Measurements from ENCODE around the gene TMEM9B. TPM values are rescaled to one million over a fixed set of nuclear protein-coding genes. Genes with fewer than 3 reads are reported as not detected.

Gene TMEM9B
- total RNA-seq, 4 donors from 2014 or later: 31.9 to 44.4 (median 42.1) TPM

DNA sequence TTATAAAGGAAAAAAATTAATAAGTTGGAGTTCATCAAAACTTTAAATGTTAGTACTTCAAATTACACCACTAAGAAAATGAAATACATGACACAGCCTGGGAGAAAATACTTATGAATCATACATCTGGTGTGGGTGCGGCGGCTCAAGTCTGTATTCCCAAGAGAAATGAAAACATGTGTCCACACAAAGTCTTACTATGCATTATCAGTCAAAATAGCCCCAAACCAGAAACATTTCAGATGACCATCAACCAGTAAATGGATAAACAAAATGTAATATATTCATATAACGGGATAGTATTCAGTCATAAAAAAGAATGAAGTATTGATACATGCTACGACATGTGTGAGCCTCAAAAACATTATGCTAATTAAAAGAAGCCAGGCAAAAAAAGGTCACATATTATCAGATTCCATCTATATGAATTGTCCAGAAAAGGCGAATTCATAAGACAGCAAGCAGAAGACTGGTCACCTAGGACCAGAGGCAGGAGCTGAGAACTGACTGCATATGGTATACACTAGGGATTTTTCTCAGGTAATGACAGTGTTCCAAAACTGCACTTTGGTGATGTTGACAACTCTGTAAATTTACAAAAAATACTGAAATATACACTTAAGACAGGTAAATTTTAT is 58.6 kb downstream of the TMEM9B start:
- no peak for DNase-seq (ENCODE audit: low spot score)
- TF ChIP-seq, protein P1, sequence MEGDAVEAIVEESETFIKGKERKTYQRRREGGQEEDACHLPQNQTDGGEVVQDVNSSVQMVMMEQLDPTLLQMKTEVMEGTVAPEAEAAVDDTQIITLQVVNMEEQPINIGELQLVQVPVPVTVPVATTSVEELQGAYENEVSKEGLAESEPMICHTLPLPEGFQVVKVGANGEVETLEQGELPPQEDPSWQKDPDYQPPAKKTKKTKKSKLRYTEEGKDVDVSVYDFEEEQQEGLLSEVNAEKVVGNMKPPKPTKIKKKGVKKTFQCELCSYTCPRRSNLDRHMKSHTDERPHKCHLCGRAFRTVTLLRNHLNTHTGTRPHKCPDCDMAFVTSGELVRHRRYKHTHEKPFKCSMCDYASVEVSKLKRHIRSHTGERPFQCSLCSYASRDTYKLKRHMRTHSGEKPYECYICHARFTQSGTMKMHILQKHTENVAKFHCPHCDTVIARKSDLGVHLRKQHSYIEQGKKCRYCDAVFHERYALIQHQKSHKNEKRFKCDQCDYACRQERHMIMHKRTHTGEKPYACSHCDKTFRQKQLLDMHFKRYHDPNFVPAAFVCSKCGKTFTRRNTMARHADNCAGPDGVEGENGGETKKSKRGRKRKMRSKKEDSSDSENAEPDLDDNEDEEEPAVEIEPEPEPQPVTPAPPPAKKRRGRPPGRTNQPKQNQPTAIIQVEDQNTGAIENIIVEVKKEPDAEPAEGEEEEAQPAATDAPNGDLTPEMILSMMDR (IDR thresholded peaks at IDR 0.05): no peak
- ATAC-seq (ENCODE audit: low FRiP score): no peak

DNA sequence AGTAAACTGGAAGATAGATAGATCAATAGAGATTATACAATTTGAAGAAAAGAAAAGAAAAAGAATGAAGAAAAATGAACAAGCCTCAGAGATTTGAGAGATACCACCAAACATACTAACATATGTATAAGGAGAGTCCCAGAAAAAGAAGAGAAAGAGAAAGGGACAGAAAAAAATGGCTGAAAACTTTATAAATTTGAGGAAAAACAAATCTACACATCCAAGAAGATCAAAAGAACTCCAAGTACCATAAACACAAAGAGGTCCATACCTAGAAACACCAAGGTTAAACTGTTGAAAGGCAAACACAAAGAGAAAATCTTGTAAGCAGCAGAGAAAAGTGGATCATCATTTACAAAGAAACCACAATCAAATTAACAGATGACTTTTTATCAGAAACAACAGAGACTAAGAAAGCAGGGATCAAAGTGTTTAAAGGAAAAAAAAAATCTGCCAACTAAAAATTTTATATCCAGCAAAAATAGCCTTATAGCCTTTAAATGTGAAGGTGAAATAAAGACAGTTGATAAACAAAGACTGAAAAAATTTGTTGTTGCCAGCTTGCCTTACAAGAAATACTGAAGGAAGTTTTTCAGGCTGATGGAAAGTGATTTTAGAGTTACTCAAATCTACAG is 65.0 kb downstream of the TMEM9B start:
- ATAC-seq (ENCODE audit: low FRiP score) (no peak), DNase-seq (ENCODE audit: low spot score) (no peak)
- TF ChIP-seq, protein P1 (IDR thresholded peaks at IDR 0.05): no peak

Small RNAs within 50 kb of the gene (small RNA-seq; reads per million reads assigned to genes)
- not detected for gene RF00019

Other genes starting within 250 kb of the TMEM9B start
- gene AKIP1, start 53.3 kb downstream of the TMEM9B start, total RNA-seq: 10 to 100 TPM; 13.1 to 32.0 (median 19.8) TPM
- gene C11orf16, start 31.5 kb downstream of the TMEM9B start, total RNA-seq: not detected
- gene ASCL3, start 21.4 kb downstream of the TMEM9B start, total RNA-seq: not detected
- gene NRIP3, start 39.6 kb upstream of the TMEM9B start, total RNA-seq: 10 to 100 TPM in 1 of 4 donors, 1 to 10 TPM in 2, under 1 TPM in 1; 0.63 to 13.1 (median 2.8) TPM
- 10 to 100 TPM in 3 of 4 donors, 1 to 10 TPM in 1; 8.8 to 50.6 (median 29.8) TPM for gene SCUBE2, start 127.2 kb upstream of the TMEM9B start, total RNA-seq

Measured in omental fat pad (tissue), 4 donors.